Keratinocyte (primary cell): ENCODE data around the gene RBFOX1.

Experiments used
- CTCF ChIP-seq, 3 experiments: IDR thresholded peaks in 1 of 3; conservative IDR thresholded peaks in 1 of 3; optimal IDR thresholded peaks in 1 of 3; 2 replicates in 2 of 3; 3 replicates in 1 of 3; pipeline versions ENCODE3 to v1.5.1; 2011; ENCODE audit warnings: low read length in 3 of 3, mild to moderate bottlenecking in 3 of 3, moderate library complexity in 2 of 3, control low read depth in 1 of 3, inconsistent platforms in 1 of 3; ENCODE audit not compliant: insufficient read depth in 2 of 3; ENCODE audit errors: extremely low read depth in 1 of 3
- EZH2 ChIP-seq: IDR thresholded peaks from one replicate; pipeline ENCODE4 v1.6.1; 2012; ENCODE audit warnings: inconsistent platforms, mild to moderate bottlenecking, low read length, moderate library complexity

- TF ChIP-seq CTCF (optimal IDR thresholded peaks at IDR 0.05 in 1 of 3, IDR thresholded peaks at IDR 0.05 in 1 of 3, conservative IDR thresholded peaks at IDR 0.05 in 1 of 3; ENCODE audit: extremely low read depth in 1 of 3, insufficient read depth in 2 of 3, low read length in 3 of 3): no peak
- no peak for TF ChIP-seq EZH2
Observed at GRCh38 chr16:7597677-7598076, 265.0 kb downstream of the RBFOX1 start.
